Transverse colon (tissue), 4 donors: ENCODE data around the gene ATG13. TPM values are rescaled to one million over a fixed set of nuclear protein-coding genes. Genes with fewer than 3 reads are reported as not detected.

ENCODE experiments used
- DNase-seq: peaks from one replicate; pipeline ENCODE4 v3.0.0-alpha.2; 2019
- H3K27ac ChIP-seq, 4 donors: fragments of 200-600 bp; sonication (generic); 2 replicates each; pipeline ENCODE4 v1.5.1; 2016 to 2018; ENCODE audit warnings: inconsistent platforms in 4 of 4
- H3K27me3 ChIP-seq: fragments of 200-600 bp; sonication (generic); 2 replicates; pipeline ENCODE4 v1.5.1; 2017; ENCODE audit warnings: inconsistent platforms
- H3K36me3 ChIP-seq, 4 donors: fragments of 200-600 bp; sonication (generic); 2 replicates each; pipeline ENCODE4 v1.5.1; 2017 to 2019; ENCODE audit warnings: inconsistent platforms in 4 of 4
- H3K4me1 ChIP-seq, 4 donors: fragments of 200-600 bp; sonication (generic); 2 replicates each; pipeline ENCODE4 v1.5.1; 2017 to 2020; ENCODE audit warnings: inconsistent platforms in 4 of 4
- H3K4me3 ChIP-seq, 4 donors: fragments of 200-600 bp; sonication (generic); 1 replicate in 1 of 4; 2 replicates in 3 of 4; pipeline versions ENCODE4 v1.5.1 to v1.6.1; 2017 to 2019; ENCODE audit warnings: inconsistent platforms in 4 of 4
- H3K9me3 ChIP-seq, 2 donors: fragments of 200-600 bp; sonication (generic); 2 replicates each; pipeline ENCODE4 v1.5.1; 2017 to 2019; ENCODE audit warnings: inconsistent platforms in 2 of 2
- CTCF ChIP-seq, 5 experiments: fragments of 200-600 bp in 3 of 5; fragments of 450-650 bp in 2 of 5; sonication (generic) in 3 of 5; IDR thresholded peaks; 1 replicate in 2 of 5; 2 replicates in 3 of 5; pipeline ENCODE4 v1.5.1; 2016 to 2017; ENCODE audit warnings: antibody characterized with exemption in 5 of 5, inconsistent platforms in 3 of 5, mild to moderate bottlenecking in 2 of 5, moderate library complexity in 1 of 5
- EP300 ChIP-seq: sonication (generic); formaldehyde crosslinking; IDR thresholded peaks from one replicate; pipeline ENCODE4 v1.6.1; 2017; ENCODE audit warnings: antibody characterized with exemption, low read depth
- POLR2A ChIP-seq: fragments of 450-650 bp; IDR thresholded peaks from one replicate; pipeline ENCODE4 v1.6.1; 2016; ENCODE audit warnings: antibody characterized with exemption, mild to moderate bottlenecking, moderate library complexity
- POLR2AphosphoS5 ChIP-seq, 3 donors: sonication (generic); formaldehyde crosslinking; IDR thresholded peaks; one replicate each; pipeline ENCODE4 v1.6.1; 2016; ENCODE audit warnings: antibody characterized with exemption in 3 of 3
- WGBS, 2 donors: methylation state at CpG; one replicate each; pipeline ENCODE4 v1.1.5; 2018; ENCODE audit warnings: low coverage in 1 of 2; 5-methylcytosine and 5-hydroxymethylcytosine counted together
- in situ Hi-C, 4 donors: fragments of 200-750 bp; cut with MboI; loops; one replicate each; pipeline versions ENCODE4 v1.15.0 to v1.15.1; 2017; ENCODE audit warnings: low sequenced_read_pairs in 3 of 4, low pct_ligation_motif_present in 1 of 4, low pct_unique_long_range_greater_than_20kb in 1 of 4
- intact Hi-C: fragments of 100-400 bp; cut with DNase I; formaldehyde crosslinking; loops from one replicate; pipeline ENCODE4 v1.15.1; 2023; ENCODE audit warnings: low total_unique reads
- total RNA-seq, 4 donors: library from RNA; depleted of rRNA; stranded (reverse); fragments of >200 nt; gene quantifications; one replicate each; pipeline ENCODE4 v1.1.0, GENCODE V29; 2016

The ATG13 gene
- total RNA-seq, 4 donors from 2014 or later: 40.8 to 128 (median 112) TPM

- intact Hi-C loops: no loop called here
- peaks cover 0 to 41% (median 17%) of the 10 kb centered on the region in 4 donors for H3K36me3 ChIP-seq
- no peak overlapping the region for H3K27ac ChIP-seq
- no peak for DNase-seq
- WGBS, 2 donors: 93% methylated on average over 22 of the region's 22 CpGs; no CpG with 5 or more reads in 1 of the 2 donors
- no peak overlapping the region for H3K4me3 ChIP-seq
- H3K27me3 ChIP-seq: no peaks in the 10 kb centered on the region
- in situ Hi-C loops: no loop called here
- H3K9me3 ChIP-seq: no peaks in the 10 kb centered on the region
- H3K4me1 ChIP-seq: peaks cover 3 to 13% (median 7%) of the 10 kb centered on the region in 4 donors
- no peak for TF ChIP-seq POLR2A
- TF ChIP-seq CTCF (IDR thresholded peaks at IDR 0.05): no peak
- TF ChIP-seq EP300: no peak
- no peak for TF ChIP-seq POLR2AphosphoS5 (IDR thresholded peaks at IDR 0.05)
These were observed 63.5 kb downstream of the ATG13 start for GRCh38 chr11:46680815-46681214.

- Histone ChIP-seq H3K36me3 (peaks cover 0 to 51% (median 22%) of the 10 kb centered on the region in 4 donors), H3K27me3 (no peaks in the 10 kb centered on the region), H3K27ac (no peak overlapping the region), H3K4me1 (peaks cover 0 to 3% (median under 1%) of the 10 kb centered on the region in 4 donors), H3K4me3 (no peak overlapping the region), H3K9me3 (no peaks in the 10 kb centered on the region)
- no peak for TF ChIP-seq EP300
- TF ChIP-seq POLR2A: no peak
- no peak for TF ChIP-seq CTCF (IDR thresholded peaks at IDR 0.05)
- no peak for TF ChIP-seq POLR2AphosphoS5 (IDR thresholded peaks at IDR 0.05)
- 95% methylated on average over 11 of the region's 11 CpGs; no CpG with 5 or more reads in 1 of the 2 donors for WGBS, 2 donors
- intact Hi-C loops (no loop called here), in situ Hi-C loops (no loop called here)
- no peak for DNase-seq
These were observed 64.5 kb downstream of the ATG13 start for GRCh38 chr11:46681814-46682213.

GRCh38 chr11:46682773-46683752 lies 65.7 kb downstream of the ATG13 start:
- Histone ChIP-seq H3K27me3 (no peaks in the 10 kb centered on the region), H3K4me1 (peaks cover 0 to 6% (median 1%) of the 10 kb centered on the region in 4 donors), H3K9me3 (no peaks in the 10 kb centered on the region), H3K36me3 (peaks cover 0 to 57% (median 26%) of the 10 kb centered on the region in 4 donors), H3K4me3 (no peak overlapping the region), H3K27ac (peak overlapping the region in 1 of 4 donors; percentile 37)
- in situ Hi-C loops (no loop called here), intact Hi-C loops (no loop called here)
- no peak for DNase-seq
- no peak for TF ChIP-seq CTCF (IDR thresholded peaks at IDR 0.05)
- WGBS, 2 donors: 76 to 96% methylated on average over 3 to 11 of the region's 11 CpGs

- in situ Hi-C loops (no loop called here), intact Hi-C loops (no loop called here)
- Histone ChIP-seq H3K27me3 (no peaks in the 10 kb centered on the region), H3K9me3 (no peaks in the 10 kb centered on the region), H3K4me1 (peaks cover 0 to 8% (median 1%) of the 10 kb centered on the region in 4 donors), H3K4me3 (no peak overlapping the region), H3K36me3 (peaks cover 0 to 45% (median 22%) of the 10 kb centered on the region in 4 donors), H3K27ac (peak overlapping the region in 1 of 4 donors; percentile 13)
- no peak for DNase-seq
- 59 to 60% methylated on average over 3 of the region's 3 CpGs for WGBS, 2 donors
- TF ChIP-seq EP300 (no peak), CTCF (IDR thresholded peaks at IDR 0.05) (no peak), POLR2A (no peak), POLR2AphosphoS5 (IDR thresholded peaks at IDR 0.05) (no peak)
These were observed 67.0 kb downstream of the ATG13 start for GRCh38 chr11:46684367-46684766.
